K562 (cell line): ENCODE measurements around the gene NAA50. TPM values are rescaled to one million over a fixed set of nuclear protein-coding genes. Genes with fewer than 3 reads are reported as not detected.
A peak's percentile ranks its signal among the peaks of the same experiment; 100 is the strongest.

Experiments used
- ATAC-seq: fragments of 200-7000 bp; cut with Tn5 transposase; 3 replicates; pipeline ENCODE4 v1.9.1; 2020; ENCODE audit warnings: moderate library complexity
- BruUV-seq: library from RNA; stranded (reverse); fragments of 400-500 nt; replicated peaks from 2 replicates; lab custom pipeline; 2021; lab: Mats Ljungman, UMichigan
- CTCF ChIA-PET: fragments of 300-600 bp; formaldehyde crosslinking; extraction: SDS; loops from one replicate; lab custom pipeline; 2021; ENCODE audit warnings: low intra/inter-chr PET ratio; lab: Yijun Ruan, JAX
- POLR2A ChIA-PET: fragments of 300-600, 350-650 bp; sonication (Branson Sonifier 250); formaldehyde crosslinking; extraction: SDS; loops from one replicate; lab custom pipeline; 2021; ENCODE audit warnings: antibody characterized with exemption, inconsistent platforms; lab: Yijun Ruan, JAX
- DNase-seq, 4 experiments: peaks; one replicate each; pipeline versions ENCODE4 v3.0.0 to v3.0.0-alpha.2; 2011 to 2018; ENCODE audit warnings: low spot score in 3 of 4, mixed read lengths in 3 of 4; ENCODE audit errors: extremely low read depth in 1 of 4
- FAIRE-seq: peaks from 2 replicates; lab custom pipeline; 2011; peaks lifted over from hg19 to GRCh38; lab: Jason Lieb, UNC
- H2AFZ ChIP-seq: 2 replicates; pipeline ENCODE4 v1.6.0; 2011; ENCODE audit warnings: low read depth, low read length, control low read depth, inconsistent platforms
- H3K27ac ChIP-seq: fragments of 200-600 bp; 3 replicates; pipeline ENCODE4 v1.8.0; 2011; ENCODE audit warnings: low read depth, mild to moderate bottlenecking, control low read depth, inconsistent platforms, low read length, moderate library complexity, mixed read lengths; ENCODE audit errors: extremely low read depth
- H3K27me3 ChIP-seq, 2 experiments: fragments of 300-600 bp in 1 of 2; 2 replicates in 1 of 2; 3 replicates in 1 of 2; pipeline versions ENCODE4 v1.6.0 to v1.8.0; 2011; ENCODE audit warnings: inconsistent platforms in 2 of 2, low read length in 2 of 2, mild to moderate bottlenecking in 1 of 2, mixed read lengths in 1 of 2, moderate library complexity in 1 of 2; ENCODE audit not compliant: control insufficient read depth in 2 of 2, insufficient read depth in 2 of 2
- H3K36me3 ChIP-seq: fragments of 300-600 bp; 3 replicates; pipeline ENCODE4 v1.8.0; 2011; ENCODE audit warnings: mild to moderate bottlenecking, low read length, inconsistent platforms; ENCODE audit not compliant: control insufficient read depth, insufficient read depth
- H3K4me1 ChIP-seq, 2 experiments: fragments of 200-600 bp in 1 of 2; replicated peaks in 1 of 2; 2 replicates in 1 of 2; 3 replicates in 1 of 2; pipeline versions ENCODE4 v1.5.1 to v1.8.0; 2011; ENCODE audit warnings: inconsistent platforms in 2 of 2, low read length in 2 of 2, mild to moderate bottlenecking in 1 of 2, mixed read lengths in 1 of 2, moderate library complexity in 1 of 2; ENCODE audit not compliant: control insufficient read depth in 2 of 2, insufficient read depth in 2 of 2
- H3K4me2 ChIP-seq: 2 replicates; pipeline ENCODE4 v1.6.1; 2011; ENCODE audit warnings: low read length, control low read depth, inconsistent platforms, mixed read lengths; ENCODE audit not compliant: insufficient read depth
- H3K4me3 ChIP-seq: fragments of 200-600 bp; sonication (generic), shearing (Covaris generic); 2 replicates; pipeline ENCODE4 v1.5.1; 2016; ENCODE audit warnings: control low read depth, inconsistent platforms
- H3K79me2 ChIP-seq: fragments of 200-600 bp; 3 replicates; pipeline ENCODE4 v1.8.0; 2011; ENCODE audit warnings: low read length, inconsistent platforms; ENCODE audit not compliant: control insufficient read depth, insufficient read depth
- H3K9ac ChIP-seq, 2 experiments: 2 replicates each; pipeline versions ENCODE4 v1.6.0 to v1.6.1; 2011; ENCODE audit warnings: low read depth in 2 of 2, low read length in 2 of 2, control low read depth in 1 of 2, inconsistent platforms in 1 of 2, mild to moderate bottlenecking in 1 of 2, mixed read lengths in 1 of 2; ENCODE audit not compliant: insufficient read depth in 1 of 2
- H3K9me1 ChIP-seq: one replicate; pipeline ENCODE4 v1.6.0; 2011; ENCODE audit warnings: inconsistent platforms, mild to moderate bottlenecking, low read length, moderate library complexity; ENCODE audit not compliant: control insufficient read depth, insufficient read depth
- H3K9me3 ChIP-seq: replicated peaks from 2 replicates; pipeline ENCODE4 v1.5.1; 2011; ENCODE audit warnings: low read depth, low read length, inconsistent platforms; ENCODE audit not compliant: control insufficient read depth, insufficient read depth
- H4K20me1 ChIP-seq: replicated peaks from 2 replicates; pipeline ENCODE4 v1.6.1; 2011; ENCODE audit warnings: low read length, inconsistent platforms, mixed read lengths; ENCODE audit not compliant: control insufficient read depth, insufficient read depth
- HNRNPH1 ChIP-seq: fragments of 200-400 bp; formaldehyde crosslinking; optimal IDR thresholded peaks from 2 replicates; pipeline ENCODE3; 2017; ENCODE audit warnings: low read depth, mild to moderate bottlenecking, low read length, moderate library complexity
- HSF4 ChIP-seq: fragments of 250-450 bp; sonication (Bioruptor Pico); IDR thresholded peaks from 2 replicates; pipeline ENCODE4 v2.1.2; 2022; ENCODE audit warnings: mild to moderate bottlenecking, moderate library complexity, borderline replicate concordance
- KLF1 ChIP-seq: fragments of 450-650 bp; IDR thresholded peaks from 2 replicates; pipeline ENCODE4 v1.6.1; 2016; ENCODE audit warnings: missing genetic modification characterization, missing compliant biosample characterization
- MYNN ChIP-seq, 2 experiments: sonication (generic); formaldehyde crosslinking in 1 of 2; IDR thresholded peaks; 2 replicates each; pipeline versions ENCODE4 v1.5.0 to v1.6.1; 2016 to 2020; ENCODE audit warnings: antibody characterized with exemption in 1 of 2, missing genetic modification reagents in 1 of 2
- STAT5B ChIP-seq: fragments of 250-450 bp; sonication (Bioruptor Pico); IDR thresholded peaks from 2 replicates; pipeline ENCODE4 v1.8.0; 2021; ENCODE audit warnings: mild to moderate bottlenecking, inconsistent platforms
- ZNF184 ChIP-seq: sonication (generic); formaldehyde crosslinking; IDR thresholded peaks from 2 replicates; pipeline ENCODE4 v1.5.0; 2020; ENCODE audit warnings: missing genetic modification reagents
- ZNF253 ChIP-seq: fragments of 250-450 bp; sonication (Bioruptor Pico); conservative IDR thresholded peaks from 2 replicates; pipeline ENCODE4 v1.6.1; 2021; ENCODE audit warnings: mild to moderate bottlenecking
- ZNF778 ChIP-seq: fragments of 450-650 bp; formaldehyde crosslinking; IDR thresholded peaks from 2 replicates; pipeline ENCODE4 v1.4.0; 2020; ENCODE audit warnings: mild to moderate bottlenecking, moderate library complexity
- WGBS: fragments of 100-300 bp; shearing (Covaris generic); methylation state at CpG from one replicate; pipeline ENCODE4 v1.1.6; 2016; ENCODE audit warnings: low coverage, mixed read lengths; ENCODE audit not compliant: insufficient coverage; ENCODE audit errors: missing lambda C conversion rate; 5-methylcytosine and 5-hydroxymethylcytosine counted together
- in situ Hi-C: fragments of 300-500 bp; cut with MboI; formaldehyde crosslinking; loops from 4 replicates; pipeline ENCODE4 v1.15.0; 2018; ENCODE audit warnings: inconsistent platforms, mixed read lengths
- intact Hi-C: fragments of 100-400 bp; cut with micrococcal nuclease; formaldehyde crosslinking; loops from 2 replicates; pipeline ENCODE4 v1.14.2; 2022
- polyA plus RNA-seq, 8 experiments: library from polyadenylated mRNA; depleted of rRNA in 4 of 8; stranded (reverse) in 5 of 8; unstranded in 3 of 8; fragments of >200 nt; fragmentation: Nextera tagmentation in 2 of 8; fragmentation: Illumina TruSeq in 1 of 8; extraction: Ambion mirVana in 2 of 8; extraction: Trizol in 1 of 8; gene quantifications; 2 replicates each; pipeline versions ENCODE4 v1.2.1 to v1.2.3, GENCODE V29; 2011 to 2014; ENCODE audit warnings: inconsistent platforms in 1 of 8, missing spikeins in 1 of 8
- total RNA-seq, 7 experiments: library from RNA; depleted of rRNA in 6 of 7; stranded (reverse); fragments of >200 nt in 6 of 7; fragmentation: Illumina TruSeq in 2 of 7; extraction: Trizol in 2 of 7; gene quantifications; 2 replicates each; pipeline versions ENCODE4 v1.2.1 to v1.2.3, GENCODE V29; 2011 to 2021; ENCODE audit warnings: low replicate concordance in 1 of 7
- TF ChIP-seq, protein P1 (sequence below): fragments of 450-650 bp; formaldehyde crosslinking; IDR thresholded peaks from 2 replicates; pipeline ENCODE4 v1.4.0; 2020; ENCODE audit warnings: mild to moderate bottlenecking, mixed read lengths
- TF ChIP-seq, protein P2 (sequence below): fragments of 450-650 bp; IDR thresholded peaks from 2 replicates; pipeline ENCODE4 v1.6.1; 2018; ENCODE audit warnings: mild to moderate bottlenecking, low read depth; ENCODE audit not compliant: partially characterized antibody

Gene NAA50
- total and polyA plus RNA-seq, 9 of the 15 experiments (the other 6 are each of a cell fraction or from before 2014, with no cell fraction given): 40.0 to 301 (median 112) TPM

DNA sequence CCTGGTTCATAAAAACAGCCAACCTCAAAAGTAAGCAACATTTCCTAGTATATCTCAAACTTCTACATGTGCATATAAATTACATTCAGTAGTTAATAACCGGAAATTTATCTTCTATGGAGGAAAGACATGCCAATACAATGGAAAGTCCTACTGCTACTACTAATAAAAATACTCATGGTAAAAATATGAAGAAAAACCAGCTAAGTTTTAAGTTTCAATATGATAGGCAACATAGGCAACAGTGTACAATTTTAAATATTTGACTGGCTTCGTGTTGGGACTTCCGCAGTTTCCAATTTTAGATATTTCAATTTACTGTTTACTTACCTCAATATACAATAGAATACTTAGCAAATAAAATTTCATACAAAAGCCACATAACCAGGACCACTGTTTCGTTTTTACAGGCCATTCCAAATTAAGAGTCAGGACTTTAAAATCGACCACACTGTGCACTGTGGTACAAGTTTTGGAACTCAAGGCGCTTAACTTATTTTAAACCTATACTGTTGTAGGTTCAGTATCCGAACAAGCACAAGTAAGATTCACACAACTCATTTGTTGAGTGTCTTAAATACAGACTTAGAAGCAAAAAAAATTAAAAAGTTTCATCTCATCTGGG lies 2.9 kb downstream of the NAA50 start:
- ATAC-seq: no peak
- peak overlapping the region; percentile 90 for H3K4me3 ChIP-seq

DNA sequence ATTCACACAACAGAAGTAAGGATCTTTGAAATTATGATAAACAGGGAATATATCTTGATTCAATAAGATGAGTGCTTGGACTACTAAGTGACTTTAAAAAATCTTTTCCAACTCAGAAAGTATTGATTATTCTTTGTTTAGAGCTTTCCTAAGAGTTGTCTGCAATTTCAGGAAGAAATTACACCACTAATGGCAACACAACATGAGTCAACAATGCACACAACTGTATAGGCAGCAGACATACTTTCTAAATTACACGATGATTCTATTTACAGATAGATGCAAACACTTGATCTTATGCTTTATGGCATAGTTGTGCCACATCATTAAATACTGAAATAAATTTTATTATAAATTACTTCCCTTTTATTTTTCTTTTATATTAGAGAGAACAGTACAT lies 4.4 kb downstream of the NAA50 start:
- WGBS: 47% methylated on average over 1 of the region's 1 CpG
- Histone ChIP-seq H3K79me2 (peaks cover 94% of the 10 kb centered on the region), H4K20me1 (peaks cover 17% of the 10 kb centered on the region), H3K9me1 (no peaks in the 10 kb centered on the region), H3K9ac (no peak overlapping the region), H3K9me3 (no peaks in the 10 kb centered on the region), H3K36me3 (peaks cover 37% of the 10 kb centered on the region; the same call in 1 of the 3 replicates), H3K4me2 (no peak overlapping the region), H3K4me1 (peaks cover 10 to 11% of the 10 kb centered on the region in 2 experiments), H2AFZ (no peak overlapping the region), H3K4me3 (no peak overlapping the region), H3K27ac (no peak overlapping the region), H3K27me3 (no peaks in the 10 kb centered on the region)
- BruUV-seq: no TSS peak
- no peak for DNase-seq
- ChIA-PET CTCF (no interaction called here), POLR2A (interaction anchor here (0.6 to 1.4 kb wide), 2 partner anchors 9 to 73 kb away, joined by 3 read pairs; no protein-coding TSS in a partner anchor)
- in situ Hi-C loops (loop anchor here (5.0 kb wide), 1 partner anchor 176 kb away; no protein-coding TSS in a partner anchor), intact Hi-C loops (no loop called here)
- no peak for ATAC-seq
- no peak for FAIRE-seq
- TF ChIP-seq STAT5B: no peak
- no peak for TF ChIP-seq HSF4
- TF ChIP-seq, protein P1, sequence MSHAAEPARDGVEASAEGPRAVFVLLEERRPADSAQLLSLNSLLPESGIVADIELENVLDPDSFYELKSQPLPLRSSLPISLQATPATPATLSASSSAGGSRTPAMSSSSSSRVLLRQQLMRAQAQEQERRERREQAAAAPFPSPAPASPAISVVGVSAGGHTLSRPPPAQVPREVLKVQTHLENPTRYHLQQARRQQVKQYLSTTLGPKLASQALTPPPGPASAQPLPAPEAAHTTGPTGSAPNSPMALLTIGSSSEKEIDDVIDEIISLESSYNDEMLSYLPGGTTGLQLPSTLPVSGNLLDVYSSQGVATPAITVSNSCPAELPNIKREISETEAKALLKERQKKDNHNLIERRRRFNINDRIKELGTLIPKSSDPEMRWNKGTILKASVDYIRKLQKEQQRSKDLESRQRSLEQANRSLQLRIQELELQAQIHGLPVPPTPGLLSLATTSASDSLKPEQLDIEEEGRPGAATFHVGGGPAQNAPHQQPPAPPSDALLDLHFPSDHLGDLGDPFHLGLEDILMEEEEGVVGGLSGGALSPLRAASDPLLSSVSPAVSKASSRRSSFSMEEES (CRISPR knock-in tag): no peak
- TF ChIP-seq, protein P2, sequence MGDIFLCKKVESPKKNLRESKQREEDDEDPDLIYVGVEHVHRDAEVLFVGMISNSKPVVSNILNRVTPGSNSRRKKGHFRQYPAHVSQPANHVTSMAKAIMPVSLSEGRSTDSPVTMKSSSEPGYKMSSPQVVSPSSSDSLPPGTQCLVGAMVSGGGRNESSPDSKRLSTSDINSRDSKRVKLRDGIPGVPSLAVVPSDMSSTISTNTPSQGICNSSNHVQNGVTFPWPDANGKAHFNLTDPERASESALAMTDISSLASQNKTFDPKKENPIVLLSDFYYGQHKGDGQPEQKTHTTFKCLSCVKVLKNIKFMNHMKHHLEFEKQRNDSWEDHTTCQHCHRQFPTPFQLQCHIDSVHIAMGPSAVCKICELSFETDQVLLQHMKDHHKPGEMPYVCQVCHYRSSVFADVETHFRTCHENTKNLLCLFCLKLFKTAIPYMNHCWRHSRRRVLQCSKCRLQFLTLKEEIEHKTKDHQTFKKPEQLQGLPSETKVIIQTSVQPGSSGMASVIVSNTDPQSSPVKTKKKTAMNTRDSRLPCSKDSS: no peak
- TF ChIP-seq HNRNPH1: no peak
- TF ChIP-seq ZNF778: no peak
- TF ChIP-seq KLF1 (tag): no peak
- TF ChIP-seq ZNF184 (CRISPR knock-in tag): no peak

More for the DNA sequence above, 2.9 kb downstream of the NAA50 start:
- H3K9me3 ChIP-seq: no peaks in the 10 kb centered on the region
- no TSS peak for BruUV-seq
- H3K27me3 ChIP-seq: no peaks in the 10 kb centered on the region
- TF ChIP-seq ZNF253 (CRISPR knock-in tag): no peak
- peak; percentile 99 for TF ChIP-seq MYNN (IDR thresholded peaks at IDR 0.05)
- TF ChIP-seq MYNN (CRISPR knock-in tag; IDR thresholded peaks at IDR 0.05): no peak
- TF ChIP-seq, all 486 proteins: peak for 1
- in situ Hi-C loops (loop anchor here (5.0 kb wide), 1 partner anchor 174 kb away; no protein-coding TSS in a partner anchor), intact Hi-C loops (no loop called here)
- H2AFZ ChIP-seq: no peak overlapping the region
- H3K9ac ChIP-seq: peak overlapping the region in 1 of 2 experiments; percentile 93; a peak in 2 of 4 replicates
- peaks cover 9% of the 10 kb centered on the region; the same call in 1 of the 2 replicates for H4K20me1 ChIP-seq
- peak overlapping the region; percentile 31; the same call in 1 of the 3 replicates for H3K27ac ChIP-seq
- ChIA-PET CTCF (no interaction called here), POLR2A (interaction anchor here (0.5 kb wide), 1 partner anchor 606 kb away, joined by 3 read pairs; no protein-coding TSS in a partner anchor)
- H3K4me1 ChIP-seq: peaks cover 10 to 11% of the 10 kb centered on the region in 2 experiments
- peaks cover 33% of the 10 kb centered on the region; the same call in 1 of the 3 replicates for H3K36me3 ChIP-seq
- 22% methylated on average over 7 of the region's 7 CpGs for WGBS
- H3K79me2 ChIP-seq: peaks cover 92% of the 10 kb centered on the region
- peak overlapping the region; percentile 96 for H3K4me2 ChIP-seq
- no peaks in the 10 kb centered on the region for H3K9me1 ChIP-seq
- FAIRE-seq (no peak), DNase-seq (no peak)
